HUES48 (cell line): Measurements from ENCODE around the gene LSM12.
A peak's percentile ranks its signal among the peaks of the same experiment; 100 is the strongest.

ENCODE experiments used
- H3K27ac ChIP-seq: one replicate; pipeline ENCODE4 v1.7.0; 2013; ENCODE audit warnings: low read depth, low read length, inconsistent platforms
- H3K27me3 ChIP-seq: 2 replicates; pipeline ENCODE4 v1.6.1; 2013; ENCODE audit warnings: mild to moderate bottlenecking, low read length; ENCODE audit not compliant: control insufficient read depth, insufficient read depth
- H3K36me3 ChIP-seq: 2 replicates; pipeline ENCODE4 v1.6.1; 2013; ENCODE audit warnings: low read length; ENCODE audit not compliant: control insufficient read depth, insufficient read depth
- H3K4me1 ChIP-seq: 2 replicates; pipeline ENCODE4 v1.6.1; 2013; ENCODE audit warnings: mild to moderate bottlenecking, low read length; ENCODE audit not compliant: control insufficient read depth, insufficient read depth
- H3K4me3 ChIP-seq: 2 replicates; pipeline ENCODE4 v1.5.1; 2013; ENCODE audit warnings: mild to moderate bottlenecking, low read depth, low read length
- H3K9ac ChIP-seq: 2 replicates; pipeline ENCODE4 v1.6.1; 2013; ENCODE audit warnings: mild to moderate bottlenecking, low read depth, low read length, moderate library complexity
- H3K9me3 ChIP-seq: 2 replicates; pipeline ENCODE4 v1.6.1; 2013; ENCODE audit warnings: low read length; ENCODE audit not compliant: control insufficient read depth, insufficient read depth

Gene LSM12

GRCh38 chr17:44010966-44011647 is 55.4 kb downstream of the LSM12 start:
- Histone ChIP-seq H3K36me3 (peaks cover 4% of the 10 kb centered on the region; the same call in 1 of the 2 replicates), H3K27me3 (peaks cover 5% of the 10 kb centered on the region), H3K9me3 (no peaks in the 10 kb centered on the region), H3K4me3 (no peak overlapping the region), H3K27ac (no peak overlapping the region), H3K9ac (no peak overlapping the region), H3K4me1 (peaks cover 18% of the 10 kb centered on the region; the same call in 1 of the 2 replicates)

- no peaks in the 10 kb centered on the region for H3K9me3 ChIP-seq
- no peak overlapping the region for H3K9ac ChIP-seq
- peaks cover 4% of the 10 kb centered on the region; the same call in 1 of the 2 replicates for H3K36me3 ChIP-seq
- peak overlapping the region; percentile 68 for H3K4me3 ChIP-seq
- H3K27me3 ChIP-seq: peaks cover 31% of the 10 kb centered on the region
- no peak overlapping the region for H3K27ac ChIP-seq
- H3K4me1 ChIP-seq: peaks cover 11% of the 10 kb centered on the region
Observed at GRCh38 chr17:44008205-44008909, 58.1 kb downstream of the LSM12 start.

- H3K9me3 ChIP-seq: no peaks in the 10 kb centered on the region
- peaks cover 11% of the 10 kb centered on the region for H3K4me1 ChIP-seq
- peak overlapping the region; percentile 18 for H3K27ac ChIP-seq
- H3K4me3 ChIP-seq: peak overlapping the region; percentile 68
- H3K27me3 ChIP-seq: peaks cover 32% of the 10 kb centered on the region
- no peak overlapping the region for H3K9ac ChIP-seq
- H3K36me3 ChIP-seq: peaks cover 4% of the 10 kb centered on the region; the same call in 1 of the 2 replicates
Observed at GRCh38 chr17:44007346-44008204, 58.9 kb downstream of the LSM12 start.

- peak overlapping the region; percentile 18 for H3K27ac ChIP-seq
- H3K36me3 ChIP-seq: peaks cover 4% of the 10 kb centered on the region; the same call in 1 of the 2 replicates
- peak overlapping the region; percentile 68 for H3K4me3 ChIP-seq
- H3K4me1 ChIP-seq: peaks cover 11% of the 10 kb centered on the region
- peaks cover 38% of the 10 kb centered on the region for H3K27me3 ChIP-seq
- H3K9me3 ChIP-seq: no peaks in the 10 kb centered on the region
- H3K9ac ChIP-seq: no peak overlapping the region
Observed at GRCh38 chr17:44006598-44007345, 59.7 kb downstream of the LSM12 start.

GRCh38 chr17:44006272-44006597 is 60.2 kb downstream of the LSM12 start:
- H3K9ac ChIP-seq: no peak overlapping the region
- peaks cover 38% of the 10 kb centered on the region for H3K27me3 ChIP-seq
- H3K4me3 ChIP-seq: peak overlapping the region; percentile 68
- peaks cover 11% of the 10 kb centered on the region for H3K4me1 ChIP-seq
- H3K36me3 ChIP-seq: peaks cover 4% of the 10 kb centered on the region; the same call in 1 of the 2 replicates
- H3K27ac ChIP-seq: no peak overlapping the region
- no peaks in the 10 kb centered on the region for H3K9me3 ChIP-seq

GRCh38 chr17:44005527-44006271 is 60.8 kb downstream of the LSM12 start:
- peak overlapping the region; percentile 68 for H3K4me3 ChIP-seq
- no peak overlapping the region for H3K9ac ChIP-seq

GRCh38 chr17:44004761-44005526 is 61.5 kb downstream of the LSM12 start:
- H3K36me3 ChIP-seq: no peaks in the 10 kb centered on the region
- peaks cover 38% of the 10 kb centered on the region for H3K27me3 ChIP-seq
- no peak overlapping the region for H3K9ac ChIP-seq
- no peak overlapping the region for H3K27ac ChIP-seq
- H3K4me1 ChIP-seq: peaks cover 11% of the 10 kb centered on the region
- peak overlapping the region; percentile 68 for H3K4me3 ChIP-seq
- no peaks in the 10 kb centered on the region for H3K9me3 ChIP-seq

More at GRCh38 chr17:44005527-44006271, 60.8 kb downstream of the LSM12 start:
- Histone ChIP-seq H3K4me1 (peaks cover 11% of the 10 kb centered on the region), H3K36me3 (peaks cover 4% of the 10 kb centered on the region; the same call in 1 of the 2 replicates), H3K9me3 (no peaks in the 10 kb centered on the region), H3K27ac (no peak overlapping the region), H3K27me3 (peaks cover 38% of the 10 kb centered on the region)

- Histone ChIP-seq H3K9ac (no peak within 1 kb of the TSS), H3K27me3 (peaks cover 38% of the 10 kb centered on the region), H3K9me3 (no peaks in the 10 kb centered on the region), H3K27ac (no peak within 1 kb of the TSS), H3K36me3 (no peaks in the 10 kb centered on the region), H3K4me3 (peak within 1 kb of the TSS; percentile 68), H3K4me1 (peaks cover 11% of the 10 kb centered on the region)
Observed at GRCh38 chr17:44004077-44004760, 62.3 kb downstream of the LSM12 start, which contains the start of gene NAGS. TSS of gene NAGS (plus strand) at chr17:44004622. CDS start at chr17:44004664, 42 bp downstream.
